NCI-H524 treated with DMSO at 0.1 percent for 48 hours (cell line): Measurements from ENCODE around the gene TREH.
"Not testable (repeated sequence)": the region's sequence is repeated elsewhere in the genome, so short reads cannot be mapped to it uniquely, and the experiment has no call there.

ENCODE experiments used
- DNase-seq: peaks from one replicate; lab custom pipeline; 2025; lab: John Stamatoyannopoulos, UW

The TREH gene

DNA sequence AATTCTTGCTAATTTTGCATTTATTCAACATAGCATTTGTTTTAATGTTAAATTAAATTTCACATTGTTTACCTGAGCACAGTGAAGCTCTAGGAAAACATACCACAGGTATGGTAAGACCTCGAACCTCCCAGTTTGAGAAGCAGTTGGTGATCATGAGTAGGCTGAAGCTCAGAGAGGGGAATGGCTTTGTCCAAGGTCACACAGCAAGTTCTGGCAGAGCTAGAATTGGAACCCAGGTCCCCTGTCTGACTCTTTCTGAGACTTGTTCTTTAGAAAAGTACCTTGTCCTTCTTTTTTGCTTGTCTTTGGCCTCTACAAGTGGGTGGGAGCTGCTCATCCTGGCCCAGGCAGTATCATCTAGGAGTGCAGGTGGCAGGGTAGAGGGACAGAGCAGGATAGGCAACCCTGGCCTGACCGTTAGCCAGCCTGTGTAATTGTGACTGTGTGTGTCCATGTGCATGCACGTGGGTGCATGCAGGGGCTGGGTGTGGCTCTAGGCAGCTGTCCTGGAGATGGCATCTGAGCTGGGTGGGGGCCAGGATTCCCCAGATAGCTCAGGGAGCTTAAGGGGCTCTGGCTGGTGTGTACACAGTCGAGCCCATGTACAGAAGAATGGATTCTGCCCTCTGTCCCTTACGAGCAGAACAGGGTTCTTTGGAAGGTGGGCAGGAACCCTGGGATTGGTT is 50.4 kb downstream of the TREH start:
- DNase-seq = no peak

DNA sequence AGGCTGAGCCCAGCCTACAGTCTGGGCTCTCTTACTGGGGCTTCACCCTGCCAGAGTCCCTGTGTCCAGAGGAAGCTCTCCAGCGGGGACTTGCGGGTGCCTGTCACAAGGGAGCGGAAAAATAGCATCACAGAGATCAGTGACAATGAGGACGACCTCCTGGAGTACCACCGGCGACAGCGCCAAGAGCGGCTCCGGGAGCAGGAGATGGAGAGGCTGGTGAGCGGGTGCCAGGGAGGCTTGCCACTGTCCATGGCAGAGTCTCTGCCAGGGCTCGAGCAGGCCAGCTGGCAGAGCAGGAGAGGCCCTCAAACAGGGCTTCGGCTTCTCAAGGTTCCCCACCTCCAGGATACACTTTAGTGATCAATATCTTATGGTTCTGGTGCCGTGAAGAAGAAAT is 51.0 kb downstream of the TREH start:
- no peak for DNase-seq

DNA sequence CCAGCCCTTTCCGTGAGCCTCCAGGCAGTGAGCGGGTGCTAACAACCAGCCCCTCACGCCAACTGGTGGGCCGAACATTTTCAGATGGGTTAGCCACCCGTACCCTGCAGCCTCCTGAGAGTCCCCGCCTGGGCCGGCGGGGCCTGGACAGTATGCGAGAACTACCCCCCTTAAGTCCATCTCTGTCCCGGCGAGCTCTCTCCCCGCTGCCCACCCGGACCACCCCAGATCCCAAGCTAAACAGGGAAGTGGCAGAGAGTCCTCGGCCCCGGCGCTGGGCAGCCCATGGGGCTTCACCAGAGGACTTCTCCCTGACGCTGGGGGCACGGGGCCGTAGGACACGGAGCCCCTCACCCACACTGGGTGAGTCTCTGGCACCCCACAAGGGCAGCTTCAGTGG is 51.4 kb downstream of the TREH start:
- DNase-seq = no peak

DNA sequence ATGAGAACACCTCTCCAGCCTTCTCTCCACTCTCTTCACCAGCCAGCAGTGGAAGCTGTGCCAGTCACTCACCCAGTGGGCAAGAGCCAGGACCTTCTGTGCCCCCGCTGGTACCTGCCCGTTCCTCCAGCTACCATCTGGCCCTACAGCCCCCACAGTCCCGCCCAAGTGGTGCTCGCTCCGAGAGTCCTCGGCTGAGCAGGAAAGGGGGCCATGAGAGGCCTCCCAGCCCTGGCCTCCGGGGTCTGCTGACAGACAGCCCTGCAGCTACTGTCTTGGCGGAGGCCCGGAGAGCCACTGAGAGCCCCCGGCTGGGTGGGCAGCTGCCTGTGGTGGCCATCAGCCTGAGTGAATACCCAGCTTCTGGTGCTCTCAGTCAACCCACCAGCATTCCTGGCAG is 51.9 kb downstream of the TREH start:
- DNase-seq = no peak

DNA sequence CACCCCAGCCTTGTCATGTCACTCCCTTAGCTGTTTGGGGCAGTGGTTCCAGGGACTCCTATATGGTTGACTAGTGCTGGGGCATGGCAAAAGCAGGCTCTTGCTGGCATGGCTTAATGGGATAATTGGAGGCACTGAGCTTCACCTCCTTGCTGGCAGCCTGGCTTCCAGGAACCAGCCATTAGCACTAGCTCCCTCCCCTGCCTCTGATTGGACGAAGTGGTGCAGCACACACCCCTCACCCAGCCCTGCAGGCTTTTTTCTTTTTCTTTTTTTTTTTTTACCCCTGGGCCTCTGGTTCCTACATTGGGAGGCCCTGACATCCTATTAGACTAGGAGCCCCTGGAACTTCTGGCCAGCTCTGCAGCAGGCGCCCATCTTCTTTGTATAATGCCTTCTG is 53.5 kb downstream of the TREH start:
- DNase-seq = no peak

DNA sequence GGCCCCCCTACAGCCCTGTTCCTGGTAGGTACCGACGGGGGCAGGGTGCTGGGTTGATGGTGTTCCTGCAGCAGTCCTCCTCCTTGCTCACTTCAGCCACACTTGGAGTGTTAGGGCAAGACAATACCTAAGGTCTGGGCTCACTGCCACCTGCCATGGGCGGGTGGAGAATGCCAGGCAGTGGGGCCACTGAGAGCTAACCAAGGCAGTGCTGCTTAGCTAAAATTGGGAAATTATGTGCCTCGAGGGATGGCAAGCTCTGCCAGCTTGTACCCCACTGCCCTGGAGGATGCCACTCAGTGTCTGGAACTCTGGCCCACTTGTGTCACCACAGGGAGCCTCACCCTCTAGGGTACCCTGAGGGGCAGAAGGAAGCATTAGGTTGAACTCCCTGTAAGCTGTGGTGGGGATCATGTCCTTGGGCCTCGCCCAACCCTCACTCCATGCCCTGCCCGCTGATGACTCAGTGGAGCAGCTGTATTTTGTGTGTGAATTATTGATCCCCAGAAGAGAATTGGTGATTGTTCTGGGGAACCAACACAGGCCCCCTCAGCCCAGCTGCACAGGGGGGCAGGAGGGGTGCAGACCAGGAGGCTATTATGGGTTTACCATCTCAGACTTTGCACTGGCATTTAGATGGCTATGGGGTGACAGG is 54.3 kb downstream of the TREH start:
- DNase-seq = no peak

DNA sequence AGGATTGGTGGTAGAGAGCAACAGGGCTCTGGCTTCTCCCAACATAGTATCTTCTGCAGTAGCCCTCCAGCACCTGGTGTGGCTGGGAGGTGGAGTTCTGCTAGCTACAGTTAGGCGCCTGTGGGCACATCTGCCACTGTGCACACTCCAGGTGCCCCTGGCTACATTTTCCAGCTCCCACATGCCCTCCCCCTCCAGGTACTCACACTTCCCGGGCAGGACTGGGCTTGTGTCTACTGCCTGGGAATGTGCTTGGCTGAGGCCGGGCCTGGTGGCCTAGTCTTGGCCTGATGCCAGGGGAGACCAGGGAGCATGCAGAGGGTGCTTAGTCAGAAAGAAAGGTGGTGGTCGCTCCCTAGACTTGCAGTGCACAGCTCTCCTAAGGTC is 56.2 kb downstream of the TREH start:
- no peak for DNase-seq

DNA sequence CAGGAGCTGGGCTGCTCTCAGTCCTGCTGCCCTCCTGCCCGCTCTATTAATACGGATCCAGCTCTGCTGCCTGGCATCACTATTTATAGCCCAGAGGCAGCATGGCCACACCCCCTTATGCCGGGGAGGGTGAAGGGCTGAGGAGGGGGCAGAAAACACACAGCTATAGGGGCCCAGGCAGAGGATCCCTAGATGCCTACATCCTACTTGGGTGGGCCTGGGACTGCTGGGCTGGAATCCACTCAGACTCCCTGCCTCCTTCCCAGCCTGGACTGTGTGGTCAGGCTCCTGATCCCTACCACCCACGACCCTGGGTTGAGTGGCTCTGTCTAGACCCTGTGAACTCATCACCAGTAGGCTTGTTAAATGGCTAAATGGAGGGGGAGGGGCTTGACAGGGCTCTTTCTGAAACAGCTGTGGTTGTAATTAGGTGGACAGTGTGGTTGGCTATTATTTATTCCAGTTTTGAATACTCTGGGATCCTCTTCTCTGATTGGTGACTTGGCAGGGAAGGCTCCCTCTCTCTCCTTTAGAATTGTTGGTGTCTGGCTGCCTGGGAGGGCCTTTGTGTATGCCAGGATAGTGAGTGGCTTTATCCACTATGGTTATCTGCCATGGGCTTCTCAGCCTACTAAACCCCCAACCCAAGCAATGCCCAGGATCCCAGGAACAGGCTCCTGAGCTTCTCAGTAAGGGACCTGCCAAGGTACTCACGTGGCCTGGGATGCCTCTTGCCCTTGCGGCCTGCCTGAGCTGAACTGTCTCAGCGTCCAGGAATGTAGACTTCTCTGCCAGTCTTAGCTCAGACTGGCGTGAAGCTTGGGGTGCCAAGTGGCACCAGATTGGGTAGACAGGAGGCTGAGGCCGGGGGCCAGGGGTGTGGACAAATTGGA is 56.8 kb downstream of the TREH start:
- no peak for DNase-seq

DNA sequence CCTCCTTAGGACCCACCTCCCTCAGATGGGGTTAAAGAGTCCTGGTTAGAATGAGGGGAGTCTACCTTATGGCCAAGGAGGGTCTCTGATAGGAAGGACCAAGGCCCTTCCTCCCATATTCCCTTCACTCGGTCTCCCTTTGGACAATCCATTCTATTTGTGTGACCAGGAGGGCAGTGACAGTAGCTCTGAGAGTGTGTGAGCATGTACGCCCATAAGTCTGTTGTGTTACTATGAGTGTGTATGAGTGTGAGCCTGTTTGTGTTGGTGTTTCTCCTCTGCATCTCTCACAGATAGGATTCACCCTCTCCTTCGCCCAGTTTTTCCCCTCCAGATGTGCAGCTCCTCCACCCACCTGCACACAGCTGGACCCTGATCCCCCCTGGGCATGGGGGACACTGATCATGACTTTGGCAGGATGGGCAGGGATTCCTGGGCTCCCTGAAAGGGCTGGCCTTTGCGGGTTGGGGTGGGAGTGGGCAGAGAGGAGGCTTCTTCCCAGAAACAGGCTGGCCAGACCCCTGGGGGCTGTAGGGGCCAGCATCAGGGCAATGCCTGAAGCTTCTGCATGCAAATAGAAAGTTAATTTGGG is 57.6 kb downstream of the TREH start:
- DNase-seq = no peak

DNA sequence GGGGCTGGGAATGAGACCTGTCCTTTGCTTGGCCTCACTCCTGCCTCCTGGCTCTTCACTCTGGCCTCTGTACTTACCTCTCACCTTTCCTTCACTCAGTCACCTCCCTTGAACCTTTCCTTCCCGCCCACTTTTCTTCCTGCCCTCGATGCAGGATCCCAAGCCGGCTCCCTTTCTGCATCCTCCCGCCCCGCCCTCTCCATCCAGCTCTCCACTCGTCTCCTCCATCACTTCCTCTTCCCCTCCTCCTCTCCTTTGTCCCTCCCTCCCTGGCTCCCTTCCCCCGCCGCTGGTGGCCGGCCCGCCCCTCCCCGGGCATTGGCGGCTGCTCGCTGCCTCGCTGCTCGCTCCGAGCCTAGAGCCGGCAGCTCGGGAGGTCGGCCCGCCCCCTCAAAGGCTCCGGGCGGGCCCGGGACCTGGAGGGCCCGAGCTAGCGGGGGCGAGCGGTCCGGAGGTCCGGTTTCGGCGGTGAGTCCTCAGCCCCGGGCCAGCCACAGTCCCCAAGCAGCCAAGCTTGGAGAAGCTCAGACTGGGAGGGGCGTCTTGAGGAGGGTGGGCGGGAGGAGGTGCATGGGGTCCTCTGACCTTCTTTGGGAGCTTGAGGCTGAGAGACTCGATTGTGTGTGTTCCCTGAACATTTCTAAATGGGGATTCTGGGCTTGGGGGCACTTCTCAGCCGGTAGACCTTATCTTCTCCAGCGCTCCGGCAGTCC is 58.2 kb downstream of the TREH start:
- peak; percentile 24 for DNase-seq

DNA sequence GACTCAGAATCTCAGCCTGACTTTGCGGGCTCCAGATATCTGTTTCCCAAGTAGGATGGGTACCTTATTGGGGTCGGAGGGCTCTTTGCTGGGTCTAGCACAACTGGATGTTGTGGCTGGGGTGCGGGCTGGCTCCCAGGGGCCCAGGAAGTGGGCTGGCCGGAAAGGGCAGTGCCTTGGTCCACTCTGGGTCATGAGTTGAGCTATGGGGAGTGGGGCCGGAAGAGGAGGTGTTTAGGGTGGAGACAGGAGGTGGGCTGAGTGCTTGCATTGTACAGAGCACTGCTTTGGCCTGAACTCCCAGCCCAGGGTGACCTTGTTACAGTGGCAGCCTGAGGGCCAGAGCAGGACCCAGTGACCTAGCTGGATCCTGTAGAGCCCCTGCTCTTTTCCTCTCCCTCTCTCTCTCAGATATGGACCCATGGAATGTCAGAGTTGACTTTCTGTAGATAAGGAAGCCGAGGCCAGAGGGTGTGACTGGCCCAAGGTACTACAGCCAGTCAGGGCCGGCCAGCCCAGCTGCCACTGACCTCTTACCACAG is 58.9 kb downstream of the TREH start:
- no peak for DNase-seq

DNA sequence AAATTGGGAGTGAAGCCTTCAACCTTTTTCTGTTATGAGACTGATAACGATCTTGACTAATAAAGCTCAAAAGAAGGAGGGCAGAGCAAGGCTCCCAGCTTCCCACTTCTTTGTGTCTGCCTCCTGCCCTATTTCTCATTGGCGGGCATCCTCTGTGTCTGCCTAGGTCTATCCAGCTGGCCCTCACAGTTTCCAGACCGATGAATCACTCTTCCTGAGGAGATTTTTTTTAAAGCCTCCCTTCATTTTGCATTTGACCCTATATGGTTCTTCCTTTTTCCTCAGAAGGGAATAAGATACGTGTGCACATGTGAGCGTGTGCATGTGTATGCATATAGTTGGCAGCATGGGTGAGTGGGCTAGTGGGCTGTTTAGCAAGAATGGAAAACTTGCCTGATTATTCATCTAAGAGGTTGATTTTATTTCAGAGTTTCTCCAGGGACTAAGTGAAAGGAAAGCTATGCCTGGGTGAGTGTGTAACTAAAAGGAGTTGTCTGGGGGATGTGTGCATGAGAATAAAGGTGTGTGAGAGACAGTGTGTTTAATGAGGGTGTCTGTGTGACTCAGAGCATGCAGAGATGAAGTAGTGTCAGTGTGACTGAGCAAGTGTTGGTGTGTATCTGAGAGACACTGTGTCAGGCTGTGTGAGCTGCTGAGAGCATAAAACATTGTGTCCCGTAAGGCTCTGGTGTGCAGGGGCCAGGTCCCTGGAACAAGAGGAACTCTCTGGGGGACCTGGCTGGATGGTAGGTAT is 59.8 kb downstream of the TREH start:
- DNase-seq = no peak

DNA sequence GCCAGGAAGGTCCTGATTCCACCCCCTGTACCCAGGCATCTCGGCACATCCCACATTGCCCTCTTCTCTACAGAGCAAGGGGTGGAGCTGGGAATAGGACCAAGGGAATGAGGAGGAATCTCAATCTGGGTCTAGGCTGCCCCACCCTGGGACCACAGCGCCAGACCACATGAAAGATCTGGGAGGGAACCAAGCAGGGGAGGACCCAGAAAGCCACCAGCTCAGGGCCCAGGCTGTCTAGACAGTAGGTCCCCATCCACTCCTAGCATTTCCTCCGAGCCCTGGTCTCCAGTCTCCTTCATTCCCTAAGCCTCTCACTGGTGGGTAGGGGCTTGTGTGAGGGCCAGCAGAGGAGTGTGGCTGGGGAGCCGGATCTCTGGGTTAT is 60.5 kb downstream of the TREH start:
- DNase-seq = no peak

DNA sequence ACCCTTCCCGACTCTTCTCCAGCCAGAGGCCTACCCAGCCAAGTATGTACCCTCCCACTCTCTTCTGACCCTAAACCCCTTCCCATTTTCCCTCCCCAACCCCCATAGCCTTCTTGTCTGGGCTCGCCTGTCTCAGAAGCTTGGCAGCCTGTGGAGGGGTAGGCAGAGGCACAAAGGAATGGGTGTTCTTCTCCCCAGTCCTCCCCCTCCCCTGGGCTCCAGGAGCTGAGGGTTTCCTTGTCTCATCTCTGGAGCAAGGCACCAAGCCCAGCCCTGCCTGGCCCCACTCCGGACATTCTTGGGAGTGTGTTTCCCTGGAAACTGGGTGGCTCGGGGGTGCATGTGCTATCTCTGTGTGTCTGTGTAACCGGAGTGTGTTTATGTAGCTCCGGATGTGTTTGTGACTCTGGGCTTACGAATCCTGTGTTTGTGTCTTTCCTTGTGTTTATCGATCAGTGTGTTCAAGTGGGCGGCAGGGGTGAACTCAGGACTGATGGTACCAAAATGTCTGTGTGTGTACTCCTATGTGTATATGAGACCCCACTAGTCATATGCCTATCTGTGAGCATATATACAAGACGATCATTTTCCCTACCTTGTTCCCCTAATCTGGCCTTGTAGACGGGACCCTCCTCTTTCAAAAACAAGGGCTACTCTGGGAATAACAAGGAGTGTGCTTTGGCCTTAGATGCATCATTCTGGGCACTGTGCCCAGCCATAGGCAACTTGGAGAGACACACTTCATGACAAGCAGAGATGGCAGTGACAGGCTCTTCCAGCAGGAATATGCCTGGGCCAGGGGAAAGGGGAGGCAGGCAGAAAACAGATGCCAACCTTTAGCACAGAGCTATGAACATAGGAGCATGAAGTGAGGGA is 61.1 kb downstream of the TREH start:
- no peak for DNase-seq

DNA sequence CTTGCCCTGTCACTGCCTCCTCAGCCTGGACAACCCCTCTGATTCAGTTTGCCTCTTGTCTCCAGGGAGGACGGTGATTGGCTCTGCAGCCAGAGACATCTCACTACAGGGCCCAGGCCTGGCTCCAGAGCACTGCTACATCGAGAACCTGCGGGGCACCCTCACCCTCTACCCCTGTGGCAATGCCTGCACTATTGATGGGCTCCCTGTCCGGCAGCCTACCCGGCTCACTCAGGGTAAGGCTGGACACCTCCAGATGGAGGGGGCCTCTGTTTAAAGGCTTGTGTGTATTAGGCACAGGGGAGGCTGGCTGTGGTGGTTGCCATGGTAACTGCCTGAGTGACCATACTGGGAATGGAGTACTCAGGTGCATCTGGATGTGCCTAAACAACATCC is 63.5 kb downstream of the TREH start:
- DNase-seq = no peak

DNA sequence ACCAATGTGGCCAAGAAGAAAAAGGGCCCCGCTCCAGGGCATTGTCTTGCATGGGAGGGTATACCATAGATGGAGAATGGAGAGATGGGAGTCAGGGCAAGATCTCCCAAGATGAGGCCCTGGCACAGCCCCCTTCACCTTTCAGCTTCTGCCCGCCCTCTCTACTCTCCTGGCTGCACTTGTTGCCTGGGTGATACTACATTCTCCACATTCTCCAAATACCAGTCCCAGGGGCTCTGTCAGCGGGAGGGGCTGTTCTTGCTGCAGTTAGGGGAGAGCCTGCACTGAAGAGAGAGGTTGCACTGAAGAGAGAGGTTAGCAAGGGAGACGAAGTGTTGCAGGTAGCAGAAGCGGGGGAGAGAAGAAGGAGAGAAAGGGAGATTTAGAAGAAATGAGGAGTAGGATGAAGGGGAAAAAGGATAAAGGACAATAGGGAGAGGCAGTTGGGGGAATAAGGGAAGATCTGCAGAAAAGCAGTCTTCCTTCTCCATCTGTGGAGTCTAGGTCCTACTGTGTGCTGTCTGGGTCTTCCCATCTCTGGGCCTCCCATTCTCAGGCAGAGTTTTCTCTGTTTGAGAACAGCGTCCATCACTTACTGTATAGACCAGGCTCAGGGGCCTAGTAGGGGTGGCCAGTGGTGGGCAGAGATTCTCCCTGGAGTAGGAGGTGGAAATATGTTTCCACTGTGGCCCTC is 64.0 kb downstream of the TREH start:
- DNase-seq = no peak

DNA sequence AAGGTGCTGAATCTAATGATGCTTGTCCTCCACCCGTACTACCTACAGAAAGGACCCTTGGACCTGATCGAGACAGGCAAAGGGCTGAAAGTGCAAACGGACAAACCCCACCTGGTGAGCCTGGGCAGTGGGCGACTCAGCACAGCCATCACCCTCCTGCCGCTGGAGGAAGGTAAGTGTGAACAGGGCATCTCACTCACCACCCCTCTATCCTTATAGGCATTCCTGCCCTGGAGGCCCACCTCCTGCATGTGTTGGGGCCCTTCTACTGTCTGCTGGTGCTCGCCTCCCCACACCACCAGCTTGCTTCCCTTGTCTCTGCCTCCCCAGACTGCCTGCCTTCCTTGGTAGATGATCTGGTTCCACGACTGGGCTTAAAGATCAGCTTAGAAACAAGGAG is 64.9 kb downstream of the TREH start:
- DNase-seq = no peak

DNA sequence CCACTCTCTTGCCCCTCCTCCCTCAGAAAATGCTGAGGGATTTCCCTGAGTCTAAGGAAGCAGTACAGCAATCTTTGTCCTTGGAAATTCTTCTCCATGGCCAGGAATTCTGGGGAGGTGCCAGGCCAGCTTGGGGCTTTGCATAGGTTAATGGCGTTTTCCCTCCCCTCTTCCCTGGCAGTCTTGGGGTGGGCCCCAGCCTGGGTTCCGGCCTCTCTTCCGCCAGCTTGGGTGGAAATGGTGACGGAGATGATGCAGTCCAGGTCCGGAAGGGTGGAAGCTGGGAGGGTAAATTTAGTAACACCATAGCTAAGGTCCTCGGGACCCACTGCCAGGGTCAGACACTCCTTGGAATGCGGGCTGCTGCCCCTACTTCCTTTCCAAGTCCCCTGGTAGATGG is 67.1 kb downstream of the TREH start:
- no peak for DNase-seq

DNA sequence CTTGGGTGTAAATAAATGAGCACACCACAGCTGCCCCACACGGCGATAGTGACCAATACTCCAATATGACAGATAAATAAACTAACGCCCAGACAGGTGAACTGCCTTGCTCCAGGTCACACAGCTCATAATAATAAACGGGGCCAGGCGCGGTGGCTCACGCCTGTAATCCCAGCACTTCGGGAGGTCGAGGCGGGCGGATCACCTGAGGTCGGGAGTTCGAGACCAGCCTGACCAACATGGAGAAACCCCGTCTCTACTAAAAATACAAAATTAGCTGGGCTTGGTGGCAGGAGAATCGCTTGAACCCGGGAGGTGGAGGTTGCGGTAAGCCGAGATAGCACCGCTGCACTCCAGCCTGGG is 68.0 kb downstream of the TREH start:
- DNase-seq = not testable (repeated sequence)
